ENCODE measurements around the gene CSF3.

DNA sequence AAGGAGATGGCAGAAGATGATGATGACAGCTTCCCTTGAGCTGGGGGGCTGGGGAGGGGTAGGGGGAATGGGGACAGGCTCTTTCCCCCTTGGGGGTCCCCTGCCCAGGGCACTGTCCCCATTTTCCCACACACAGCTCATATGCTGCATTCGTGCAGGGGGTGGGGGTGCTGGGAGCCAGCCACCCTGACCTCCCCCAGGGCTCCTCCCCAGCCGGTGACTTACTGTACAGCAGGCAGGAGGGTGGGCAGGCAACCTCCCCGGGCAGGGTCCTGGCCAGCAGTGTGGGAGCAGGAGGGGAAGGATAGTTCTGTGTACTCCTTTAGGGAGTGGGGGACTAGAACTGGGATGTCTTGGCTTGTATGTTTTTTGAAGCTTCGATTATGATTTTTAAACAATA lies 17.7 kb upstream of the CSF3 start:
- TF ChIP-seq, protein P1, sequence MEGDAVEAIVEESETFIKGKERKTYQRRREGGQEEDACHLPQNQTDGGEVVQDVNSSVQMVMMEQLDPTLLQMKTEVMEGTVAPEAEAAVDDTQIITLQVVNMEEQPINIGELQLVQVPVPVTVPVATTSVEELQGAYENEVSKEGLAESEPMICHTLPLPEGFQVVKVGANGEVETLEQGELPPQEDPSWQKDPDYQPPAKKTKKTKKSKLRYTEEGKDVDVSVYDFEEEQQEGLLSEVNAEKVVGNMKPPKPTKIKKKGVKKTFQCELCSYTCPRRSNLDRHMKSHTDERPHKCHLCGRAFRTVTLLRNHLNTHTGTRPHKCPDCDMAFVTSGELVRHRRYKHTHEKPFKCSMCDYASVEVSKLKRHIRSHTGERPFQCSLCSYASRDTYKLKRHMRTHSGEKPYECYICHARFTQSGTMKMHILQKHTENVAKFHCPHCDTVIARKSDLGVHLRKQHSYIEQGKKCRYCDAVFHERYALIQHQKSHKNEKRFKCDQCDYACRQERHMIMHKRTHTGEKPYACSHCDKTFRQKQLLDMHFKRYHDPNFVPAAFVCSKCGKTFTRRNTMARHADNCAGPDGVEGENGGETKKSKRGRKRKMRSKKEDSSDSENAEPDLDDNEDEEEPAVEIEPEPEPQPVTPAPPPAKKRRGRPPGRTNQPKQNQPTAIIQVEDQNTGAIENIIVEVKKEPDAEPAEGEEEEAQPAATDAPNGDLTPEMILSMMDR (IDR thresholded peaks at IDR 0.05): no peak
- TF ChIP-seq POLR2A (IDR thresholded peaks at IDR 0.05): no peak

Data from thyroid gland (tissue), 4 donors.